ENCODE measurements around the gene AKNA.

DNA sequence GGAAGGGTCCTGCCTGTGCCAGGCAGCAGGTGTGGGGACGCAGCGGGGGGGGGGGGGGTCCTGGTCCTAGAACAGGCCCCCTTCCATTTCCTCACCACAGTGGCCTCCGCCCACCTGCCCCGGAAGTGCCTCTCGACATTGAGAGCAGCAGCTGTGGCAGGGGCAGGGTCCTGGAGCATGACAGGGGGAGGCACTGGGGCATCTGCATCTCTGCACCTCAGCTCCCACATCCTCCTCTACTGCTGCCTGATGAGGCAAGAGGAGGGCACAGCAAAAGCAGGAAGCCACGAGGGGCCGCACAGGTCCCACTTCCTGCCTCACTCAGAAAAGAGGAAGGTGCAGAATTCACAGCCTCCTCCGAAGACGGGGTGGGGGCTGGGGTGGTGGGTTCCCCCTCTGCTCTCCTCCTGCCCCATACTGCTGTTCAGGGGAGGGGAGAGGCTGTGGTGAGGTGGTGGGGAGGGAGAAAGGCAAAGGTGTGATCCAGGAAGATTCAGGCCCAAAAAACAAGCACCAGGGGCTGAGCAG is 14.8 kb downstream of the AKNA start:
- TF ChIP-seq CTCF (IDR thresholded peaks at IDR 0.05): no peak
- no peak for TF ChIP-seq POLR2A (IDR thresholded peaks at IDR 0.05)
